Breast epithelium (tissue), 4 donors: ENCODE measurements around the gene HERC2. TPM values are rescaled to one million over a fixed set of nuclear protein-coding genes. Genes with fewer than 3 reads are reported as not detected.
"Not testable (repeated sequence)": the region's sequence is repeated elsewhere in the genome, so short reads cannot be mapped to it uniquely, and the experiment has no call there.

ENCODE experiments used
- DNase-seq, 2 donors: peaks; one replicate each; pipeline ENCODE4 v3.0.0-alpha.2; 2019; ENCODE audit warnings: low spot score in 2 of 2
- H3K27ac ChIP-seq, 2 donors: fragments of 200-600 bp; sonication (generic) in 1 of 2; one replicate each; pipeline ENCODE4 v1.5.1; 2016 to 2019; ENCODE audit warnings: mild to moderate bottlenecking in 1 of 2
- H3K27me3 ChIP-seq, 2 donors: fragments of 200-600 bp; sonication (generic) in 1 of 2; one replicate each; pipeline versions ENCODE4 v1.5.1 to v1.6.0; 2017 to 2019; ENCODE audit warnings: control low read depth in 1 of 2, mild to moderate bottlenecking in 1 of 2
- H3K36me3 ChIP-seq: fragments of 200-600 bp; one replicate; pipeline ENCODE4 v1.5.1; 2019
- H3K4me1 ChIP-seq, 2 donors: fragments of 200-600 bp; sonication (generic); one replicate each; pipeline ENCODE4 v1.5.1; 2016 to 2019; ENCODE audit warnings: control low read depth in 1 of 2
- H3K4me3 ChIP-seq, 3 donors: fragments of 200-600 bp; sonication (generic); 1 replicate in 2 of 3; 2 replicates in 1 of 3; pipeline ENCODE4 v1.5.1; 2016 to 2019; ENCODE audit warnings: mild to moderate bottlenecking in 3 of 3, moderate library complexity in 2 of 3
- H3K9me3 ChIP-seq, 2 donors: fragments of 200-600 bp; sonication (generic) in 1 of 2; one replicate each; pipeline ENCODE4 v1.5.1; 2016 to 2019; ENCODE audit warnings: control low read depth in 1 of 2
- intact Hi-C: fragments of 100-400 bp; cut with DNase I; formaldehyde crosslinking; loops from one replicate; pipeline ENCODE4 v1.15.1; 2023; ENCODE audit warnings: low total_unique reads
- total RNA-seq, 3 donors: library from RNA; depleted of rRNA; stranded (reverse); fragments of >200 nt; gene quantifications; one replicate each; pipeline ENCODE4 v1.1.0, GENCODE V29; 2016

HERC2 gene, protein sequence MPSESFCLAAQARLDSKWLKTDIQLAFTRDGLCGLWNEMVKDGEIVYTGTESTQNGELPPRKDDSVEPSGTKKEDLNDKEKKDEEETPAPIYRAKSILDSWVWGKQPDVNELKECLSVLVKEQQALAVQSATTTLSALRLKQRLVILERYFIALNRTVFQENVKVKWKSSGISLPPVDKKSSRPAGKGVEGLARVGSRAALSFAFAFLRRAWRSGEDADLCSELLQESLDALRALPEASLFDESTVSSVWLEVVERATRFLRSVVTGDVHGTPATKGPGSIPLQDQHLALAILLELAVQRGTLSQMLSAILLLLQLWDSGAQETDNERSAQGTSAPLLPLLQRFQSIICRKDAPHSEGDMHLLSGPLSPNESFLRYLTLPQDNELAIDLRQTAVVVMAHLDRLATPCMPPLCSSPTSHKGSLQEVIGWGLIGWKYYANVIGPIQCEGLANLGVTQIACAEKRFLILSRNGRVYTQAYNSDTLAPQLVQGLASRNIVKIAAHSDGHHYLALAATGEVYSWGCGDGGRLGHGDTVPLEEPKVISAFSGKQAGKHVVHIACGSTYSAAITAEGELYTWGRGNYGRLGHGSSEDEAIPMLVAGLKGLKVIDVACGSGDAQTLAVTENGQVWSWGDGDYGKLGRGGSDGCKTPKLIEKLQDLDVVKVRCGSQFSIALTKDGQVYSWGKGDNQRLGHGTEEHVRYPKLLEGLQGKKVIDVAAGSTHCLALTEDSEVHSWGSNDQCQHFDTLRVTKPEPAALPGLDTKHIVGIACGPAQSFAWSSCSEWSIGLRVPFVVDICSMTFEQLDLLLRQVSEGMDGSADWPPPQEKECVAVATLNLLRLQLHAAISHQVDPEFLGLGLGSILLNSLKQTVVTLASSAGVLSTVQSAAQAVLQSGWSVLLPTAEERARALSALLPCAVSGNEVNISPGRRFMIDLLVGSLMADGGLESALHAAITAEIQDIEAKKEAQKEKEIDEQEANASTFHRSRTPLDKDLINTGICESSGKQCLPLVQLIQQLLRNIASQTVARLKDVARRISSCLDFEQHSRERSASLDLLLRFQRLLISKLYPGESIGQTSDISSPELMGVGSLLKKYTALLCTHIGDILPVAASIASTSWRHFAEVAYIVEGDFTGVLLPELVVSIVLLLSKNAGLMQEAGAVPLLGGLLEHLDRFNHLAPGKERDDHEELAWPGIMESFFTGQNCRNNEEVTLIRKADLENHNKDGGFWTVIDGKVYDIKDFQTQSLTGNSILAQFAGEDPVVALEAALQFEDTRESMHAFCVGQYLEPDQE (N-terminal part only)
- 10 to 100 TPM; 46.2 to 55.8 (median 51.1) TPM for total RNA-seq

GRCh38 chr15:28322129-28322588, at the start of gene HERC2:
HERC2 (minus strand) TSS chr15:28322179; CDS start chr15:28321433, 746 bp downstream.
- H3K27ac ChIP-seq, H3K27me3 ChIP-seq, H3K36me3 ChIP-seq, intact Hi-C loops, DNase-seq, H3K9me3 ChIP-seq, H3K4me1 ChIP-seq: not testable (repeated sequence)
- peak within 1 kb of the TSS; percentile 29 to 64 (median 48) for H3K4me3 ChIP-seq

DNA sequence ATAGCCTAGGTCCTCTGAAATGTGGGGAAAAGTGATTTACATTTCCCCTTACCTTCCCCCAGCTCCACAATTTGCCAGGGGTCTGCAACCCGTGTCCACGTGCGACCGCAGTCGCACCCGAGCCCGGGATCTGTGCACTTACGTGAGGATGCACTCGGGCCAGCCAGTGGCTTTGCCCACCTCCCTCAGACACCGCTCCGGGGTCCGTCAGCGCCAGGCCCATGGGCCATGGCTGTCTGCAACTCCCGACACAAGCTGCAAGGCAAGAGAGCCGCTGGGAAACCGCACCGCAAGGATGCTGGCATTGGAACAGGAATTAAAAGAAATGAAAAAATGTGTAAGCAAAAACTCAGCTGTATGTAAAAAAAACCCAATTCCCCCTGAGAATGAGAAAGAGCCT, 43.5 kb upstream of the HERC2 start:
- H3K36me3 ChIP-seq, H3K27me3 ChIP-seq, H3K9me3 ChIP-seq, H3K4me1 ChIP-seq, H3K27ac ChIP-seq, intact Hi-C loops, H3K4me3 ChIP-seq: not testable (repeated sequence)
- DNase-seq = peak in 1 of 2 donors; percentile 24

GRCh38 chr15:28357984-28358383, 36.0 kb upstream of the HERC2 start, which contains the start of gene GOLGA6L24:
GOLGA6L24 (minus strand) TSS chr15:28358084; CDS start chr15:28358023, 61 bp downstream.
- H3K4me3 ChIP-seq, H3K9me3 ChIP-seq, H3K27ac ChIP-seq, DNase-seq, H3K36me3 ChIP-seq, H3K27me3 ChIP-seq, intact Hi-C loops, H3K4me1 ChIP-seq: not testable (repeated sequence)

DNA sequence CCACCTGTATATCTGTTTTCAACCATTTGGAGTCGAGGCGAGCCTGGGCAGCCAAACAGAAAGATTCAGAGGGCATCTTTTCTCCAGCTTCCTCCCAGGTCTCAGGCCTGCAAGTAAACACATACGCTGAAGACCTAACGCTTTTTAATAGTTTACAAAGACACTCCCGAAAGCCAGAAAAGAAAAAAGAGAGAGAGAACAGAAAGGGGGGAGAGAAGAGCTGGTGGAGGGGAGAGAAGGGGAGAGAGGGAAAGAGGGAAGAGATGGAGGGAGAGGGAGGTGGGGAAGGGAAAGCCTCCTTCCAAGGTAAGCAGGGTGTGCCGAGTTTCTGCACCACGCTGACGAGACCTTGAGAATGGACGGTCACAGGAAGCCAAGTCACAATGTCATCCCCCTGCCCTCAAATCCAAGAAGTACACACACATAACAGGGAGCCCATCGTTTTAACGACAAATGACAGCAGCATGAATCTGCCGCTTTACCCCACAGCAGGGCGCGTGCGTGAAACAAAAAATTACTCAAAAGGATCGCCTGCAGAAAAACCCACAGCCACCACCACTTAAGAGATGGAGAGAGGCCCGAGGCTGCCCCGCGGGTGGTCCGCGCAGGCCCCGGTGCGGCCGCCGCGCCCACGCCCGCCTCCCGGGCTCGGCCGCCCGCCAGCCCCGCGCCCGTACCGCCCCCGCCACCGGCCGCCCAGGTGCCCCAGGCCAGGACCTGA, 461 bp downstream of the HERC2 start:
- H3K36me3 ChIP-seq, intact Hi-C loops, H3K4me1 ChIP-seq, H3K27me3 ChIP-seq, DNase-seq, H3K9me3 ChIP-seq, H3K27ac ChIP-seq: not testable (repeated sequence)
- peak overlapping the region; percentile 29 to 64 (median 48) for H3K4me3 ChIP-seq

- H3K27ac ChIP-seq, H3K4me1 ChIP-seq, H3K36me3 ChIP-seq, H3K27me3 ChIP-seq, H3K9me3 ChIP-seq, H3K4me3 ChIP-seq, intact Hi-C loops, DNase-seq: not testable (repeated sequence)
Observed at GRCh38 chr15:28319725-28320124, 2.3 kb downstream of the HERC2 start.

DNA sequence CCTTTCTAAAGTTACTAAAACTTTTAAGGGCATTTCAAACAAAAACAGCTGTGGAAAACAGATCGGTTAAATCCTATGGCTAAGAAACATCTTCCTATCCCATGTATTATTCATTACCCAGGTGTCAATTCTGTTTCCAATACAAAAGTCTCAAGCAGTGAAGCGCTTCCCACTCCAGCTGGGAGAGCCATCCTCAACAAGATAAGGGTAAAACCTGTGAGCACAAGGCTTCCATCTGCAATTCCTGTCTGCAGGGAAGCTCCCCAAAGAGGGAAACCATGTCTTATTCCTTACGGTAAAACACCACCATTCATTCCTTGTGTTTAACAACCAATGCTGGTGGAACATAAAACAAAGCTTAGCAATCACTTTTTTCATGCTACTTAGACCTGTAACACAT, 3.2 kb downstream of the HERC2 start:
- H3K4me3 ChIP-seq, DNase-seq, intact Hi-C loops, H3K36me3 ChIP-seq, H3K9me3 ChIP-seq, H3K4me1 ChIP-seq, H3K27ac ChIP-seq, H3K27me3 ChIP-seq: not testable (repeated sequence)

- DNase-seq, intact Hi-C loops, H3K27ac ChIP-seq, H3K4me3 ChIP-seq, H3K27me3 ChIP-seq, H3K4me1 ChIP-seq, H3K36me3 ChIP-seq, H3K9me3 ChIP-seq: not testable (repeated sequence)
Observed at GRCh38 chr15:28318122-28318521, 3.9 kb downstream of the HERC2 start.

DNA sequence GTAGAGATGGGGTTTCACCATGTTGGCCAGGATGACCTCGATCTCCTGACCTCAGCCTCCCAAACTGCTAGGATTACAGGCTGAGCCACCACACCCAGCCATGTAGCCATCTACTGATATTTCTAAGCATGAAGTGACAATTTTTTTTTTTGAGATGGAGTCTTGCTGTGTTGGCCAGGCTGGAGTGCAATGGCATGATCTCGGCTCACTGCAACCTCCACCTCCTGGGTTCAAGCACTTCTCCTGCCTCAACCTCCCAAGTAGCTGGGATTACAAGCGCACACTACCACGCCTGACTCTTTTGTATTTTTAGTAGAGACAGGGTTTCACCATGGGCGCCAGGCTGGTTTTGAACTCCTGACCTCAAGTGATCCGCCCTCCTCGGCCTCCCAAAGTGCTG, 5.0 kb downstream of the HERC2 start:
- H3K36me3 ChIP-seq, H3K4me1 ChIP-seq, H3K27me3 ChIP-seq, intact Hi-C loops, H3K9me3 ChIP-seq, DNase-seq, H3K4me3 ChIP-seq, H3K27ac ChIP-seq: not testable (repeated sequence)

- H3K4me3 ChIP-seq, intact Hi-C loops, H3K9me3 ChIP-seq, H3K27me3 ChIP-seq, H3K27ac ChIP-seq, DNase-seq, H3K4me1 ChIP-seq, H3K36me3 ChIP-seq: not testable (repeated sequence)
Observed at GRCh38 chr15:28310454-28310853, 11.5 kb downstream of the HERC2 start.

- H3K4me1 ChIP-seq, DNase-seq, H3K9me3 ChIP-seq, H3K4me3 ChIP-seq, H3K27ac ChIP-seq, intact Hi-C loops, H3K27me3 ChIP-seq, H3K36me3 ChIP-seq: not testable (repeated sequence)
Observed at GRCh38 chr15:28308718-28309117, 13.3 kb downstream of the HERC2 start.

- H3K27ac ChIP-seq, H3K36me3 ChIP-seq, H3K9me3 ChIP-seq, intact Hi-C loops, H3K4me1 ChIP-seq, DNase-seq, H3K4me3 ChIP-seq, H3K27me3 ChIP-seq: not testable (repeated sequence)
Observed at GRCh38 chr15:28305700-28306099, 16.3 kb downstream of the HERC2 start.

- H3K4me3 ChIP-seq, DNase-seq, H3K27me3 ChIP-seq, H3K9me3 ChIP-seq, H3K4me1 ChIP-seq, intact Hi-C loops, H3K27ac ChIP-seq, H3K36me3 ChIP-seq: not testable (repeated sequence)
Observed at GRCh38 chr15:28297434-28297833, 24.5 kb downstream of the HERC2 start.
